NOMO-1 treated with dmso at 0.1 percent for 144 hours (cell line): ENCODE results near the gene IL17A.
"Not testable (repeated sequence)": the region's sequence is repeated elsewhere in the genome, so short reads cannot be mapped to it uniquely, and the experiment has no call there.

Experiments
- DNase-seq: peaks from one replicate; lab custom pipeline; 2025; ENCODE audit not compliant: unreplicated experiment; lab: John Stamatoyannopoulos, UW

The IL17A gene

DNA sequence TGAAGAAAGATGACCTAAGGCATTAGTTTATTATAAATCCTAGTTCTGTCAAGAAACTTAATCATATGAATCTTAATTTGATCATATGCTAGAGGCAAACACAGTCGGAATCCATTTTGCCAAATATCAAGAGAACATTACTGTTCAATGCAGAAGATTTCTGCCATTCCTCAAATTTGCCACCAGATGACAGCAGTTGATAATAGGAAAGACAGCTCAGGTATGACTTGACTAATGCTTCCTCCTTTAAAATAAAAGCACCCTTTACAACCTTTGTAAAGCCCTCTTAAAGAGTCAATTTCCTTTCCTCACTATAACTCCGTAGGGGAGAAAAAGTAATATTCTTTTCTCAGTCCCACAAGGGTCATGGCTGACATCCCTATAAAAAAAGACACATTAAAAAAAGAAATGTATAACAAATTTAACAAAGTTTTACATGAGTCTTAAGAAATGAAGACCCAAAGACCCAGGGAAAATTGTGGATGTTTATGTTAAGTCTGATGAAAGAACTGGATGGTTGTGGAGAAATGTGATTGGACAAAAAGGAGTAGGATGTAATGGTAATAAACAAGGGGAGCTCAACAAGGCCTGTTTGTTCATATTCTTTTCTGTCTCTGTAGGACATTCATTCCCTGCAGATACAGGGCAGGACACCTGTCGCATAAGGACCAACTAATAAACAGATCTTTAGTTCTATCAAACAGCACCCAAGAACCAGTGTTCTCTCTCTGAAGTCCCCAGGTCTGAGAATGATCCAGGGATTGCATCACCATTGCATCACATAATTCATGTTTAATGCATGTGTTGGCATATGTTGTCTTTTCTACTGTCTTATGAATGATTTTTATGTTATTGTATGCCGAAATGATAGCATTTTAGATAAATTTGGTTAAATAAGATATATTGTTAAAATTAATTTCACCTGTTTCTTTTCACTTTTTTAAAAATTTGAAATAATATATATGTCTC is 23.0 kb upstream of the IL17A start:
- no peak for DNase-seq

DNA sequence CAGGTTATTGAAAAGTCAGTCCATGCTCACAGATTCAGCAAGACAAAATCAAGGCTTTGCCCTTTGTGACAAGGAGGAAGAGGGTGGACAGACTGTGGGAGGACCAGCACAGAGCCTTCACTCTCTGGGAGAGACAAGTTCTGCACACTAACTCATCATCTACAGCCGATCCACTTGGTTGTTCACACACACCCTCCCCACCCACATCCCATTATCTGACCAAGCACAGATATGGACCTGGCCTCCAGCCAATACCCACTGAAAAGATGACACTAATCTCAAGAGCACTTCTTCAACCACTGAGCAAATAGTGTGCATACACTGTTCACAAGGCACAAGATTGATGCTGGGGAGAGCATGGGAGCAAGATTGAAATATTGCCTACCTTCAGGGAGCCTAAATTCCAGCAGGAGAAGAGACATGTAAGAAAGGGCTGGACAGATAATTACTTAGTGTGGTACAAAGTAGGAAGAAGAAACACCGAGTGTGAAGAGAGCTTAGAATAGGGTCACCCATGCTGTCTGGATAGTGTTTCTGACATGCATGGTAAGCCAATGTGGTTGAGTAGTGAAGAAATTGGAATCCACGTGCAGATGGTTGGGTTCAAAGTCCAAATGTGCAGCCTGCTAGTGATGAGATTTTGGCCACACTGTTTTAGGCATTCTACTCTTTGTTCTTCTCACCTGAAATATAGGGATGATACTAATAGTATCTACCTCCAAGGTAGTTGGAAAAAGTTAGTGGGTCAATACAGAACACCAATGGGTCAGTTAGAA is 21.7 kb upstream of the IL17A start:
- DNase-seq, result no peak

DNA sequence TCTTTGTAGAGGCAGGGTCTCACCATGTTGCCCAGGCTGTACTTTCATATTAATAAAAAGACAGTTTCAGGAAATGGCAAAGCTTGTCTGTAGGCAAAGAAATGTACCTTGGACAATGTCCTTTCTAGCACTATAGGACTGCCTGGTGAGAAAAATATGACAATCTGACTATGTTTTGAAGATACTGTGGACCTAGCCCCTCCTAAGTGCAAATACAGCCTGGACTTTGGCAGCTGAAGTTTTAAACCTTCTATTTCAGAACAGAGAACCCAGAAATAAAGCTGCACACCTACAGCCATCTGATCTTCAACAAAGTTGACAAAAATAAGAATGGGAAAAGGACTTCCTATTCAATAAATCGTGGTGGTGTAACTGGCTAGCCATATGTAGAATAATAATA is 18.9 kb upstream of the IL17A start:
- DNase-seq, result no peak

DNA sequence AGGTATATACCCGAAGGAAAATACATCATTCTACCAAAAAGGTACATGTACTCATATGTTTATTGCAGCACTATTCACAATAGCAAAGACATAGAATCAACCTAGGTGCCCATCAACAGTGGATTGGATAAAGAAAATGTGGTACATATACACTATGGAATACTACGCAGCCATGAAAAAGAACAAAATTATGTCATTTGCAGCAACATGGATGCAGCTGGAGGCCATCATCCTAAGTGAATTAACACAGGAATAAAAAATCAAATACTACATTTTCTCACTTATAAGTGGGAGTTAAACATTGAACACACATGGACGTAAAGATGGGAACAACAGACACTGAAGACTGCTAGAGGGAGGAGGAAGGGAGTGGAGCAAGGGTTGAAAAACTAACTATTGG is 17.8 kb upstream of the IL17A start:
- DNase-seq, result not testable (repeated sequence)

DNA sequence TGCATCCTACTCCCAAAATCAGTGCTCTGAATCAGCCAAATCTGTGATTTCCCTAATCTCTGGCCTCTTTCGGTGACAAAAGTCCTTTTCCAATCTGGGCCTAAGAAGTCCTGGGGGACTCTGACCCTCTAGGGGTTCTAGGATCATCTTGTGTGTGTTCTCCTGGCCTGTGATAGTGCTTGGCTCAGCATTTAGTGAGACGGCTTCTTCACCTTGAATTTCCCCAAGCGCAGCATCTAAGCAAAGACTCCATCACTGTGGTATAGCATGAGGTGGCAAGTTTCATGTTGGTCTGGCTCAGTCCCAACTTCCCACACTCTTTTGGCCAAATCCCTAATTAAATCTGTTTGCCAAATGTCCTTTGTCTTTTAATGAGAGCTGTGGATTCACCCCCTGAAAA is 12.1 kb upstream of the IL17A start:
- DNase-seq, result no peak

DNA sequence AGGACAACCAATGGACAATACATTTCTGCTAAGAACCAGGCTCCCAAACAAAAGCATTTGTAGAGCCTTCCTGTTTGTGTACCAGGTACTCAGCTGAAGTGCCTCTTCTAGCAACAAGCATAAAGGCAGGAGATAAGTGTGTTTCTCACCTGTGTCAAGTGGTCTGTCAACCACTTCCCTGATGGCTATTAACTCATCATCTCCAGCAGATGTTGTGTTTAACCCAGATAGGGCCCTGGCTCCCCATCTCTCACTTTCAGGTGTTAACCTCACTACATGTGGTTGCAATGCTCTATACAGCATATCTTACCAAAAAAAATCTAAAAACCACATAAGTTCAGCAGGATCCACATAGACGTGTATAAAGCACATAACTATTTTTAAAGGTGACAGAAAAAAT is 9.6 kb upstream of the IL17A start:
- no peak for DNase-seq

DNA sequence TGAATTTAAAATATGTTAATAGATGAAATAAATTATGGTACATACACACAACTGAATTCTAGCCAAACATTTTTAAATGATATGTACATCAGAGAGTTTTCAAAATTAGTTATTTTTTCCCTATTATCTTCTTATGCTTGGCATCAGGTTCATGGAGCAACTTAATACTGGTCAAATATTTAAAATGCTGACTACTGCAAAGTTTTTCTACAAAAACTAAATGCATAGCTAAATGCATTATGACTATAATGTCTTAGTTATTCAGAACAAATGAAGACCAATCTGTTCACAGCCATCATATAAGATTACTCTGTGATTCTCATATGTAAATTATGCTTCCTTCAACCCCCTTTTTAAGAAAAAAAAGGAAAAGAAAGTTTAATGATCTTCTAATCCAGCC is 8.2 kb upstream of the IL17A start:
- no peak for DNase-seq

DNA sequence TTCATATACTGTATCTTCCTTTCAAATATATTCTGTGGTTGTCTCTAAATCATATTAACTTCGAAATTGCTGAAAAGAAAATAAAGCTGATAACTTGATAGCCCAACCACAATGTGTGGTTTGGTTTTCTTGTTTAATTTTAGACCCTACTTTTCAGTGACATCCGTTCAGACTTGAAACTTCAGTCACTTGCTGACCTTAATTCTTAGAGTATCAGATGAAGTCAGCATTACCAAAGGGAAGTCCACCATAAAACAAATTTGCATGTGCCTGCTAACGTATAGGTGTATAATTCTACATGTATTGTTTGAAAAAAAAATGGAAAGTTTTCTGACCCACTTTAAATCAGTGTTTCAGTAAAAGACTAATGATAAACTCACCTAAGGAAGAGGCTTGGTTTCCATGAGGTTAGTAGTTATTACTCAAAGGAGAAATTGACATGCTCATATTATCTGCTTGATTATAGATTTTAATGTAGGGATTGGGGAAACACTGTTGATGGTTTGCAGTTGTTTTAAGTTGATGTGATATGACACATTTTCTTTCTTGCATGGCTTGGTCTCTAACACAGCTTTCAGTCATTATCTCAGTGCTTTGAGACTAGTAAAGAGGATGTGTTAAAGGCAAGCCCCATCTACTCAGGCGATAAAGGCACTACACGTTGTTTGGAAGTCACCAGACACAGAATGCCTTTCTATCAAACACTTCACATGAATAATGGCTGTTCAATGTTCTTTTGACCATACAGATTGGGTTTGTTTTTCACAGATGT is 5.2 kb upstream of the IL17A start:
- no peak for DNase-seq

DNA sequence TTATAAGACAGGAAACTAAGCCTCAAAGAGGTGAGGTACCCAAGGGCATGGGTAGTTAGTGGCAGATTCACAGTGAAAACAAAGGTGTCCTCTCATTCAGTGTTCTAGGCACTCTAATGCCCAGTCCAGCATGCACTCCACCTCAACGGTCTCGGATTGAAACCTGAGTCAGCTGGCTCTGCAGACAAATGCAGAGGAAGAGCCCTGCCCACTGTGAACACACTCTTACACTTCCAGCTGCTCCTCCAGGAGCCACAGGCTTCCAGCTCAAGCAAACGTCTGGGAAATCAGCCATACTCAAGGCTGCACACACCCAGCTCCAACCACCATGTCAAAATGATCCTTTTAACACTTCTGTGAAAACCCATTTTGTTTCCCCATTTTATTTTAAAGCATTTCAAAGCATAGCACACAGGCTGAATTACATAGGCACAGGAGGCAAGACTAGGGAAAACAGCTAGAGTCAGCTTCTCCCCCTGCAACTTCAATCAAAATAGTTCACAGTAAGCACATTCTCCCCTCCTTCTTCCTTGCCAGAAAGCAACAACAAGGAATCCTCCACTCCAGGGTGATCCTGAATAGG is 3.0 kb upstream of the IL17A start:
- DNase-seq, result no peak

DNA sequence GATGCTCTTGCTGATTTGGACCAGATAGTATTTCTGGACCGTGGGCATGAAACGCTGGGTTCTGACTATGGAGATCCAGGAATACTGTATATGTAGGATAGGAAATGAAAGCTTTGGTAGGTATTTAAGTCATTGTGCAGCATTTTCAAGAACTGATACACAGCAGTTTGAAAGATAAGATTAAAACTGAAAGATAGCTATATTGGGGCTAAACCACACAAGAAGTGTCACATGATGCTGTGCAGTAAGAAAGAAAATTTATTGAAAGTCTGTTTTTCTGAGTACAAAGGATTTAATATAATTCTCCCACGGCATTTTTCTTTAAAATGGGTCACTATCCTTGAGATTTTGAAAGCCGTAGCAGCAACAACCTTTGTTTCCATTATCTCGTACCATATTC is 305 bp downstream of the IL17A start:
- DNase-seq, result no peak

DNA sequence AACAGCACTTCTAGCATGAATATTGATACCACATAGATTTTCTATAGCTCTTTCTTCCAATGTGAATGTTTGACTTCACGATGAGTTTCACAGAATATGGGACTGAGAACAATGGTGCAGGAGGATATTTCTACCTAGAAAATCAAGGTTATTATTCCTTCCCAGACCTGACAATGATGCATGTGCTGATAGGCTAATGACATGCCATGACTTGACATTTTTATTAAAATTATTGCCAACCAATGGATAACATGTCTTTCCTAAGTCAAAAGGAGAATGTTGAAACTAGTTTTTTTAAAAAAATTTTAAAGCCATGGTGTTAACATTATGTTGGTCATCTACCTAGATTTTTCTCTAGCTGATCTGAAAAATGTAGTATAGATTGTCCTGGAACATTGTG is 923 bp downstream of the IL17A start:
- DNase-seq, result no peak

DNA sequence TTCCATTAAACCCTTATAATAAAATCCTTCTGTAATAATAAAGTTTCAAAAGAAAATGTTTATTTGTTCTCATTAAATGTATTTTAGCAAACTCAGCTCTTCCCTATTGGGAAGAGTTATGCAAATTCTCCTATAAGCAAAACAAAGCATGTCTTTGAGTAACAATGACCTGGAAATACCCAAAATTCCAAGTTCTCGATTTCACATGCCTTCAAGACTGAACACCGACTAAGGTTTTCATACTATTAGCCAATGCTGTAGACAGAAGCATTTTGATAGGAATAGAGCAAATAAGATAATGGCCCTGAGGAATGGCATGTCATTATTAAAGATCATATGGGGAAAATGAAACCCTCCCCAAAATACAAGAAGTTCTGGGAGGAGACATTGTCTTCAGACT is 3.8 kb downstream of the IL17A start:
- no peak for DNase-seq

DNA sequence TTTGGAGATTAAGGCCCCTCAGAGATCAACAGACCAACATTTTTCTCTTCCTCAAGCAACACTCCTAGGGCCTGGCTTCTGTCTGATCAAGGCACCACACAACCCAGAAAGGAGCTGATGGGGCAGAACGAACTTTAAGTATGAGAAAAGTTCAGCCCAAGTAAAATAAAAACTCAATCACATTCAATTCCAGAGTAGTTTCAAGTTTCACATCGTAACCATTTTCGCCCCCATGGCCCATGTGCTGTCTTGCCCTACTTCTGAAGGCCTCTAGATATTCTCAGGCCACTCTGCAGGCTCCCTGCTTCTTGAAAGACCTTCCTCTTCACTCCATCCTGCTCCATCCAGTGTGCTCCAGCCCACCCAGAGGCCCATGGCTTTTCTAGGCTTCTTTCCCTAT is 4.2 kb downstream of the IL17A start:
- no peak for DNase-seq

DNA sequence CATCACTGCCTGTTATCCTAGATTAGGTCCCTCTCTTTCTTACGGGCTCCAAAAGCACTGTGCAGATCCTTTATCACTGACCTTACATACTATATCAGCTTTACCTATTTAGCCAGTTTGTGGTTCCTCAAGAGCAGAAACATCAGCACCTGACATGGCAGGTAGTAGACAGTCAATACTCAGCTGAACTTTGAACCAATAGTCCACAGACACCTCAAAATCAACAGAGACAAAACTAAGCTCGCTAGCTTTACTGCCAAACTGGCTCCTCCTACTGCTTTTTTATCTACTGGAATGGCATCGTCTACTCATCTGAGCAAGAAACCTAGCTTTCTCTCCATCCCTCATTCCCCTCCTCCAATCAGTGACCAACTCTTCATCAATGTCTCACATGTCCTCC is 5.6 kb downstream of the IL17A start:
- DNase-seq, result no peak

DNA sequence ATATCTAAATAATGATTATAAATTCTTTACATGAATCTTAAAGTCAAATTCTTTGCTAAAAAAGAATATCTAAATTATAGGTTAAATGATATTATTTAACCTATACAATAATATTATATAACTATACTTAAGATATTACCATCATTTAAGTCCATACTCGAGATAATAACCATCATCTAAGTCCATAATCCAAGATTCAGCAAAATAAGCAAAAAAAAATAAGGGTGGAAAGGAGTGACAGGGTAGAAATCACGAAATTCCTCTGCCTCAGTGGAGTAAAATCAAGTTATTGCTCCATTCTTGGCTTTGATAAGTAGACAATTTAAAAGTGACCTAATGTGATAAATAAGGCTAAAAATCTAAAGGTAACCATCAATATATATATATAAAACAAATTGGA is 9.7 kb downstream of the IL17A start:
- DNase-seq, result no peak

DNA sequence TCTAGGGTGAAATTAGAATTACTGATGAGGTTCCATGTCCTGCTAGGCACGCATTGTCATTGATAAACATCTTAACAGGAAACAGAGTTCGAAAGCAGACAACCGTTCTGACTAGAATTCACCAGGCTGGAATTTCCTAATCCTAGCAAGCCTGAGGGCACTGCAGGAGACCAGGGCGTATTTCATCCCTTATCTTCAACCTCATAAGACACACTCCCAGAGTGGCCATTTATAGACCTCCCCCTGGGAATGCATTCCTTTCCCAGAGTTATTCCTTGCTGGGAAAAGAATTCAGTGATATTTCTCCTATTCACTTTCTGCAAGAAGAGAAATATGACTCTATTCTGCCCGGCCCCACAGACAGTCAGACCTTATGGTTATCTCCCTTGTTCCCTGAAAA is 13.9 kb downstream of the IL17A start:
- DNase-seq, result not testable (repeated sequence)

DNA sequence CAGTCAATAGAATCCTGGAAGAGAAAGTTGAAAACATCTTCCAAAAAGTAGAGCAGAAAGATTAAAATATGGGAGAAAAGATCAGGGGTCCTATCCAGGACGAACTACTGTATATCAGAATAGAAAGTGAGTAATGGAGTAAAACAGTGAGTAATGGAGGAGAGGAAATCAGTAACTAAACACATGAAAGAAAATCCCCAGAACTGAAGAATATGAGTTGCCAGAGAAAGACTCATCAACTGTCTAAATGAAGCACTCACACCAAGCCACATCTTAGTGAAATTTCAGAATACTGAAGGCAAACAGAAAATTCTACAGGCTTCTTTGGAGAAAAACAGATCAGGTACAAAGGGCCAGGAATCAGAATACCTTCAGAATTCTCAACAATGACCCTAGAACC is 14.9 kb downstream of the IL17A start:
- no peak for DNase-seq

DNA sequence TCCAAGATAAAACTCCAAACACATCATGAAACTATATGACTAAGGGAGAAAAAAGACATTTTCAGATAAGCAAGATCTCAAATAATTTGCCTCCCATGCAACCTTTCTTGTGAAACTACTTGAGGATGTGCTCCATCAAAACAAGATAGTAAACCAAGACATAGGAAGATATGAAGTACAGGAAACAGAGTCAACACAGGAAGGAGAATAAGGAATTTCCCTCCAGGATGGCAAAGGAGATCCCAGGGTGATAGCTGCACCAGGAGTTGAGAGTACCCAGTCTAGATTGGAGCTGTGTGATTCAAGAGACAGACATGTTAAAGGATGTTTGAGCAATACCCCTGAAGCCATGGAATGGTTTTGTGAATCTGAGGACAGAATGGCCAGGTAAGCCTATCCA is 15.3 kb downstream of the IL17A start:
- no peak for DNase-seq

DNA sequence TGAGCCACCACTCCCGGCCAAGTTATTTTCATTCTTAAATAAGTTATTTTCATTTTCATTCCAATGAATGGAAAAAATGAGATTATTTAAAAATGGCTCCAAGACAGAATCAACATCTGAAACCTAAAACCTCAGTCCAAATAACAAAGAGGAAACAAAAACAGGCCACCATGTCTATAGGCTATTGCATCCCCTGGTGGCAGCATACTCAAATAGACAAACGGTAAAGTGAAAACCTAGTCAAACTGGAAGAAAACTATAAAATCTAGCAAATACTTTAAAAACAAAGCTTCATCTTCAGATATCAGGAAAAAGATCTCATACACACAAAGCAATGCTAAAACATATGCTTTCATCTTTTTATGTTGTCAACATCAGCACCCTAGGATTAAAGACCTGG is 20.9 kb downstream of the IL17A start:
- DNase-seq, result no peak

DNA sequence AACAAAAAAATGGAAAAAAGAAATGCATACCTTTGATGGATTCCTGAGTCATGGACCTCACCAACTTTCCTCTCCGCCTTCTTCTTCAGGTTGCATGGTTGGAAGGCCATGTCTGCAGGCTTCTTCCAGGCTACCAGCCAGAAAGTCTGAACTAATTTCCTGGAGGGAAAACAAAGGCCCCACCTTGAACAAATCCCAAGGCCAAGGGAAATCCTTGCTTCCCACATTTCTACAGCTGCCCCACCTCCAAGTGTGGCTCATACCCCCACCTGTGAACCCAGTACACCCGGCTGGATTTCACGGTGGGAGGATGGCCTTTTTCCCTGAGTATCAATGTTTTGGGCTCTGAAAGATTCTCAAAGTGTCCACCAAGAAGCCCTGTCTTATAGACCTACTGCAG is 22.4 kb downstream of the IL17A start:
- DNase-seq, result no peak

DNA sequence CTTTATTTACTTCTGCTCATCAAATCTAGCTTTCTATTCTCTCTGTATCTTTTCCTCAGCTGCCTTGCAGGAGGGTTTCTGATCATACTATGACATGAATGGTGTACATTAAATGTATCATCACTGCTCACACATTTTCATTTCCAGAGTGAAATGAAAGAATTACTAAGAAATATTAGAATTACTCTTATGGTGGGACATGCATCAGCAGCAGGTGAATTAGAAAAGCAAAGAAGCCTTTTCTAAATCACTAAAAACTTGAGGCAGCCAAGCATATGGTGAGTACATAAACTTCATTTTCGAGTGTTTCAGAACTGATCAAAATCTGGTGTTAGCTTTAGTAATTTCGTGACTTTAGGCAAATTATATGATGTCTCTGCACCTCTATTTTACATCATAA is 23.6 kb downstream of the IL17A start:
- no peak for DNase-seq
